GM19328 (cell line): ENCODE measurements around the gene SLC25A21.
"Not testable (repeated sequence)": the region's sequence is repeated elsewhere in the genome, so short reads cannot be mapped to it uniquely, and the experiment has no call there.

Experiments used
- ATAC-seq: cut with Tn5 transposase; IDR thresholded peaks from one replicate; pipeline ENCODE4 v1.9.1; 2021; ENCODE audit warnings: mild to moderate bottlenecking, moderate library complexity; ENCODE audit not compliant: unreplicated experiment

Gene SLC25A21

DNA sequence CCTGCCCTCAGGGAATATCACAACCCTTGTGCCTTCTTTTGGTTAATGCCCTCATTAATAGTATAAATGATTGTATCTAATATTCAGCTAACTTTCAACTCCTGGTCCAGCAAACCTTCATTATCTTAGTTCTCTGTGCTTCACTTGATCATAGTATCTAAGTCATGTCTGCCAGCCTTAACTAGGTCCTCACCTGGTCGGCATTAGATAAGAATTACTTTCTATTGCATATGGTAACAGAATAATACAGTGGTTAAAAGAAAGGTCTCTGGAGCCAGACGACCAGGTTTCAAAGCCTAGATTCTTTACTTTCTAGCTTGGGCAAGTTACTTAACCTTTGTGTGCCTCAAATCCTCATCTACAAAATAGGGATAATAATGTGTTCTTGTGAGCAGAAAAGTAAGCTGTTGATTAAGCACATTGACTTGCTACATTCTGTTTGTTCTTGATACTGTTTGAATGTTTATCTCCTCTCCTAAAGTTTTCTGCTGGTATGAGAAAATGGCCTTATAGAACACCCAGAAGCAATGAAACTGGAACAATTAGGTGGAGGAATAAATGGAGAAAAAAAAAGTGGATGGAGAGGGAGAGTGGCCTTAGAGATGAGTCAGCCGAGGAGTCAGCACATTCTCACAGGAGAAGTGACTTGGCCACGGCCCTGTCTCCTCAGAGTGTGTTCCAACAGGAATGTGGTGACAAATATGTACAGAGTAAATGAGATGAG lies 176.1 kb downstream of the SLC25A21 start:
- ATAC-seq = no peak

DNA sequence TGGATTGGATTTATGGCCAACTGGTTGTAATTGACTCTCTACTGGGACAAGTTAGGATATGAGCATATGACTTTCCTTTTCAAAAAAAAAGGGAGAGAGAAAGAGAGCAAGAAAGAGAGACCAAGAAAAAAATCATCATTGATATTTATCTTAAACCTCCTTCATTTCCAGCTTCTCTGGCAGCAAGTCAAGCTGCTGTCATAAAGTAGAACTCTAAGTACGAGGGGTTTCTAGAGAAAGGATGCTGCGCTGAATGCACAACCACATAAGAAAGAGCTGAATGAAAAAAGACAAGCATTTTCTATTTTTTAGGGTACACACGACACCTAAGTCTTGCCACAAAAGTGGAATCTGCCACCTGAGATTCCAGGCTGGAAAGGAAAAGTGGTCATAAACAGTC lies 182.6 kb downstream of the SLC25A21 start:
- ATAC-seq = no peak

DNA sequence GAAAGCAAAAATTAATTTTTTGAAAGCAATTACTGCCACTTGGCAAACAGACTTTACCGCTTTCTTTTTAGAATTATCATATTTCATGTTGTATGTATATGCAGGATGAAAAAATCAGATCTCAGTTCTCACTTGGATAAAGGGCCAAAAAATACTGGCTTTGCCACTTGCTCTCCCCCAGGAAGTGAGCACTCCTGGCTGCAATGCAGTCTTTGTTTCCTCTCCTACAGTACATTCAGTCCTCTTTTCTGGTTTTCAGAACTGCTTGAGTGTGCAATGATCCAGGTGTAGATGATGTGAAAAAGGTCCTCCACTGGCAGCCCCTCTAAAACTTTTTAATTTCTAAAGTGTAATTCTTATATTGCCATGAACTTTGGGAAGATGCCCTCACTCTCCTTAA lies 183.4 kb downstream of the SLC25A21 start:
- no peak for ATAC-seq

DNA sequence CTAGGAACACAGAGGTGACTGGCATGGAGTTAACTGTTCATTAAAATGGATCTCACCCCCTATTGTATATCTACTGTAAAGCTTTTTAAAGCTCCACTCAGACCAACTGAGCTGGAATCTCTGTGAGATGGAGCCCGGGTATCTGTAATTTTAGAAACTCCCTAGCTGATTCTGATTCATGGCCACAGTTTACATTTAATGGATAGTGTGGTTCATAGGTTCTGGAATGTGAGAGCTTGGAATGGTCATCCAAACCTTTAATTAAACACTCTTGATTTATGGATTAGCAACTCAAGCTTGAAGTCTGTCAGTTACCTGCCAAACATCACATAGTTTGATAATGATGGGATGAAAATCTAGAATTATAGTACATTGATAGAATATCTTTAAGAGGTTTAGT lies 183.8 kb downstream of the SLC25A21 start:
- no peak for ATAC-seq

DNA sequence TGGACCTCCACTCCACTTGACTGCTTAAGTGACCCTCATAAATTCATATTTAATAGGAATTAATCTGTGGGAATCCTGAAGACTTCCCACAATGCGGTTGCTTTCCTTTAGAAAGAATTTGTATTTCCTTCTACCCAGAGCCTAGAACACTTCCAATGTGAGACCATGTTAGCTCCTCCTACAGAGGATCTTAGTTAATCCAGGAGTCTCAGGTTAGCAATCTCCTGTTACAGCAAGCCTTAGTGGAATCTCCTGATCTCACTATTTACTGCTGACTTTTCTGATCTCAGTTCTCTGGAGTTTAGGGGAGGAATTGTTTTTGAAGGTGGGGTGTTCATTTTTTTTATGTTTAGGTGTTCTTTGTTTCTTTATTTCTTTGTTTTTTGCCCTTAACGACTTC lies 186.0 kb downstream of the SLC25A21 start:
- no peak for ATAC-seq

DNA sequence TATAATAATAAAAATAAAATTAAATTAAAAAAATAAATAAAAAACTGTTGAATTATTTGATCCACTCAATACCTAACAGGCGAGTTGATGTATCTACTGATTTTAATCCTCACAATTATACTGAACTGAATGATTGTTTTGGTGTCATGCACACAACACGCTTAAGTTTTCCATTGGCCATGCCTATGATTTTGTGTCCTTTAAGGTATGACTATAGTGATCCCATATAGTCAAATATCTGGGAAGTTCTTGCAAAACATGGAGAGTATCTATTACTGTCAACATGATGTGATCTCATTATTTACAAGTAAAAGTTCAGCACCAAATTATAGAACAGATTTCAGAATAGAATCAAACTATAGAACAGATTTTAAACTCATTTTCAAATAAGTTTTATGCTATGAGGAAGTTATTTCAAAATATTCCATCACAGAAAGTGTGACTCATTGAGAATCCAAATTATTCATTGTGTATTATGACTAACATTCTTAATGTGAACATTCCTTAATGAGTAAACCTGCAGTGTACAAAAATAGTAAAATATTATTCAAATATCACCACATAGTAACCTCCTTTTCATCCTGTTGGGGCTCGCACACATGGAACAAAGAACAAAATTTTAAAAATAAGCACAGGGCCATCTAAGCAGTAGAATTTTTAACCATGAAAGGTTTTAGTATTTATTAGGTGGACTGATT lies 190.4 kb downstream of the SLC25A21 start:
- no peak for ATAC-seq

DNA sequence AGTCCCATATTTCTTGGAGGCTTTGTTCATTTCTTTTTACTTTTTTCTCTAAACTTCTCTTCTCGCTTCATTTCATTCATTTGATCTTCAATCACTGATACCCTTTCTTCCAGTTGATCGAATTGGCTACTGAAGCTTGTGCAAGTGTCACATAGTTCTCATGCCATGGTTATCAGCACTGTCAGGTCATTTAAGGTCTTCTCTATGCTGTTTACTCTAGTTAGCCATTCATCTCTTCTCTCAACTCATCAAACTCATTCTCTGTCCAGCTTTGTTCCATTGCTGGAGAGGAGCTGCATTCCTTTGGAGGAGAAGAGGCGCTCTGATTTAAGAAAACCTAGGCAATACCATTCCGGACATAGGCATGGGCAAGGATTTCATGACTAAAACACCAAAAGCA lies 192.0 kb downstream of the SLC25A21 start:
- not testable (repeated sequence) for ATAC-seq

DNA sequence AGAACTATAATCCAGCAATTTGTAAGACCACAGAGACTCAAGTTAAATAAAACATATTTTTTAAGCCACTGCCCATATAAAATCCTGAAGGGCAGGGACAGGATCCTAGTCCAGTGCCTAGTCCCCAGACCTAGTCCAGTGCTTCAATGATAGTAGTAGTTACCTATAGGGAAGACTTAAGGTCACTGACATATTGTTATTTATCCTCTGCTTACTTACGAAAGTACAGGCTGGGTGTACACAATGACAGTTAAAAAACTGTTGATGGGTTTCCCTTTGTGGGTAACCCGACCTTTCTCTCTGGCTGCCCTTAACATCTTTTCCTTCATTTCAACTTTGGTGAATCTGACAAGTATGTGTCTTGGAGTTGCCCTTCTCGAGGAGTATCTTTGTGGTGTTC lies 192.5 kb downstream of the SLC25A21 start:
- no peak for ATAC-seq

DNA sequence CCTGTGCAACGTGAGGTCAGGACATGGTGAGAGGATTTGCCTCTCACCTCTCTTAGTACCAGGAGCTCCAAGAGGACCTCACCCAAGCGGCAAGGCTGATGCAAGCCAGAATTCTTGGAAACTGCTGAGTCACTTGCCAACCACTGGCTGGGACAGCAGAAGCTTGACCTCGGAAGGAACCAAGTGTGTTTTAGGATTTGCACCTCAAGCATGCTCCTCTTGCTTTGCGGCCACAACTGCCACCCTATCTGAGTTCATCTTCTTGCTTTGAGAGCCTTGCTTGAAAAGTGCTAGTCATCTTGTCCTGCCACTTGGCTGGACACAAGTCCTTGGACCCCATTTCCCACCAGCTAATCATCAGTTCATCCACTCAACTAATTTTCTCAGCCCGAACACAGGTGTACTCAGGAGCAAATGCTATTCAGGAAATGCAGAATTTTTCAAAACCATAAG lies 195.8 kb downstream of the SLC25A21 start:
- no peak for ATAC-seq

DNA sequence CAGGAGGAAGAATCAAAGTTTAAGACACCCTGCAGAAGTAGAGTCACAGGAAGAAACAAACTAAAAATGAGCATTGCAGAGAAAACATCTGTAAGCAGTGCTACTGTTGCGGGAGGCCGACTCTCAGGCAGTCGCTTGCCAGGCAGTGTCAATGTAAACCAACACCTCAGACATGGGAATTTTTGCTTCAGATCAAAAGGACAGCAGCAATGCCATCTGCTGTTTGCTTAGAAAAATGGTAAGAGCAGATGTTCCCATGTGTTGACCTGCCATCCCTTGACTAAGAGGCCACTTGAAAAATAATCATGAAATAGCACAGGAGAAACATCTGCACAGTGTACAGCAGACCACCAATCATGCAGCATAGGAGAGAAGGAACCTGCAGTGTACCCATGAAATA lies 196.6 kb downstream of the SLC25A21 start:
- no peak for ATAC-seq

DNA sequence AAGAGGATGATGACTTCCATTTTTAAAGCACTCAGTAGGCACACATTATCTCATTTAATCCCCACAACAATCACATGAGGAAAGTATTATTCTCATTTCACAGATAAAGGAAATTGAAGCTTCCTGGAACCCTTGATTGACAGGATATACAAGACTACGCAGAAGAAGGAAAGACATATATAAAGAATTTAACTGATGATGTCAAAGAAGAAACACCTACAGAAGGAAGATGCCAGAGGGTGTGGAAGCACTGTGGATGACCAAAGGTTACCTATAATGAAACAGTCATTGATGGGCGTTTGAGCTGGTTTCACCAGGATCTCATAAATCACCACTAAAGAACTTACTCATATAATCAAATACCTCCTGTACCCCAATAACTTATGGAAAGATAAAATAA lies 197.4 kb downstream of the SLC25A21 start:
- ATAC-seq = no peak

DNA sequence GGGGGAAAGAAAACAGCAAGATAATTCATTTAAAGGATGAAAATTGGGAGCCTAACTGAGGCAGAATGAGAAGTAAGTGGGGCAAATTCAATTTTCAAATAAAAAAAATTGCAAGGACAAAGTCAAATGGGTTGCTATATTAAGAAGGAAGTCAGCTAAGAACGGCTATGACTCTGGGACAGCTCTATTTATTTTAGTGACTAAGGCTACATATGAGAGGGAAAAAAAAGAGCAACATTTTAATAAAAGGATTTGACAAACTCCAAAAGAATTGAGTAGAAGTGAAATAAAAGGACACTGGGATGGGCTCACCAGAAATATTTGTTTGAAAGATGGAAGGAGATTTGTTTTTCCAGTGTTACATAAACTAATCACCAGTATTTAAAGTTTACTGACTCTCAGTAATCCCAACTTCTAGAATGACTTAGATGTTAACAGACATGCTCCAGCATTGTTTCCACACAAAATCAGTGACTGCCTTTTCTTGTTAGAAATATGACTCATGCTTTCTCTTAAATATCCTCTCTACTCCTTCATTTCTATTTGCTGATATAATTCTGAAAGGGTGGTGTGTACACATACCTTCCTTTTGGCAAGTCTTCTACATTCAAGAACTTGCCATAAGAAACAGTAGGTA lies 198.5 kb downstream of the SLC25A21 start:
- ATAC-seq = no peak

DNA sequence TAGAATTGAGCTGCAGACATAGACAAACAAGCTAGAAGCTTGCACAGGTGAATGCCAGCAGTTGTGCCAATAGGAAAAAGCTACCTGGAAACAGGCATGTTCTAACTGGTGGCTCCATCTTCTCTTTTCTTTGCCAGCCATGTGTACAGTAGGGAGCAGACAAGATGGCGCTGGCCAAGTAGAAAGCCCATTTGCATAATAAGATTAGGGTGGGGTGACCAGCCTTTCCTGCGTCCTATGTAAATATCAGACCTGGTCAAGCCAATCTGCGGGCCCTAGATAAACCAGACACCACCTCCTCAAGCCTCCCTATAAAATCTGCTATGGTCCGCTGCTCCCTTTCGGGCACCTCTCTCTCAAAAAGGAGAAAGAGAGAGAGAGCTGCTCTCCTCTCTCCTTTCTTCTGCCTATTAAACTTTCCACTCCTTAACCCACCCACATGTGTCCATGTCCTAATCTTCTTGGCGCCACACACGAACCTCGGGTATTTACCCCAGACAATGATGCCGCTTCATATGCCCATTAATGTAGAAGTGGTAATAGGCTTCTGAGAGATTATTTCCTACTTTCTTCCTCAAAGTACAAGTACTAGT lies 201.0 kb downstream of the SLC25A21 start:
- no peak for ATAC-seq

DNA sequence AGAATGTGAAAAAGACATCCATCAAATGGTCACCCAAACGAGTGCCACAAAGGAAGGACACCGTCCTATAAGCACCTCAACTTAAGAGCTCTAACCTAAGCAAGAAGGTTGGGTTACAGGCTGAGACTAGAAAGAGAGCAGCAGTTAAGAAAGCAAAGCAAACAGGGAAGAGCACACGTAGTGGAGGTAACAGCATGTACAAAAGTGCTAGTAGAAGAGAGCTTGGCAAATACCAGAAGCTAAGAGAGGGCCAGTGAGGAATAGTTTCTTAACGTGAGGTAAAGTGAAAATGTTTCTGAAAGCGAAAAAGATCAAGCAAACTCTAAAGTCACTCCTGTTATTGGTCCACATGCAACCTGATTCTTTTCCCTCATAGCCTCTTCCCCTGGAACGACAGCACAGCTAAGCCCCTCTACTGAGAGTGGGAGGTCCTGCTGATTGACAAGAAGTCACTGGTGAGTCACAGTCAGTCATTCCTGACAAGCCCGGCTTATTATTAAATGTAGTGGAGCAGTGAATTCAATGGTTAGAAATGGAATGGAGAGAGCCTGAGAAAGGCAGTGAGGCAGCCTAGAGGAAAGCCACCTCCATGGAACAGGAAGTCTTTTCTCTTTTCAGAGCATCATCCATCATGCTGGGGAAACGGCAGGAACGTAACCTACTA lies 204.4 kb downstream of the SLC25A21 start:
- no peak for ATAC-seq

DNA sequence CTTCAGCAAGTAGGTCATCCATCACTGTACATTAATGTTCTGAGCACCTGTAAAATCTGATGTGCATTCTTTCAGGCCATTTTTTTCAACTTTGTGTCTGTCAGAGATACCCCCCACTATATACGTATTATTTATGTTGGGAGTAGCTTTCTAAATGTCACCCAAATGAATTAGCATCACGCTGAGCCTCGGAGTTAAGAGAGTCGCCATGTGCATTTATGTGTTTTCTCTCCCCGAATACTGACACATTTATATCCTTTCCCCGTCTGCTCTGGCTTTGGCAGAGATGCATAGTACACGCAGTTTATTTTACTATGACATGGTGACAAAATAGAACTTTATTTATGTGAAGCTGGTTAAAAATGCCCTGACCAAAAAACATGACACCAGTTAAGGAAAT lies 216.4 kb downstream of the SLC25A21 start:
- no peak for ATAC-seq

DNA sequence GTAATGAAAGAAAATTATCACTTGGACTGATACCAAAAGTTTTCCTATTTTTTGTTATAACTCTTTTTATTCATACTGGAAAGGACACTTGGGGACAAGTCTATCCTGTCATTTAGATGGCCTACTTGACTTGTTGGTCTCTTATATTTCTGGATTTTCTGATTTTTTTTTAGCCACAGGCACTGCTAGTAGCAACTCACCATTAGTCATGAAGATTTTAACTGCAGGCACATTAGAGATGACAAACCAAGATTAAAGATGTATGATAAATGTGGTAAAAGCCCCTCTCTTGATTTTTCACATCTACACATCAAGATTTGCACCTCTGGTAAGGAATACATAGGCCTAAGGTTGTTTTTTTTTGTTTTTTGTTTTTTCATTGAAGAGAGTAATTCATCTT lies 217.0 kb downstream of the SLC25A21 start:
- no peak for ATAC-seq

DNA sequence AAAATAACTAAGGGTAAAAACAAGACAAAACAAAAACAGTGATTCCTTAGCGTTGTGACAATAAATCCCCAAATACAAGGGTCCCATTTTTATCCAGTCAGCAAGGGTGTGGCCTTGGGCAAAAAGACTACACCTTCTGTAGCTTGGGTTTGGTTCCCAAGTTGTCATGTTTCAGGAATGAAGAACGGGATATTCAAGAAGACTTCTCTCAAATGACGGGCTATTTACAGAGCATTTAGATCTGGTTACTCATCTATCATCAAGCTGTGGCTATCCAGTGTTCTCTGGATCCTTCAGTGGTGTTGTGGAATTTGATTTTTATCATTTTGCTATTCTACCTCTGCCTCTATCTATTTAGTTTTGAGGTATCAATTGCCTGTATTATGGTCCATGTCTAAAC lies 219.7 kb downstream of the SLC25A21 start:
- ATAC-seq = no peak

DNA sequence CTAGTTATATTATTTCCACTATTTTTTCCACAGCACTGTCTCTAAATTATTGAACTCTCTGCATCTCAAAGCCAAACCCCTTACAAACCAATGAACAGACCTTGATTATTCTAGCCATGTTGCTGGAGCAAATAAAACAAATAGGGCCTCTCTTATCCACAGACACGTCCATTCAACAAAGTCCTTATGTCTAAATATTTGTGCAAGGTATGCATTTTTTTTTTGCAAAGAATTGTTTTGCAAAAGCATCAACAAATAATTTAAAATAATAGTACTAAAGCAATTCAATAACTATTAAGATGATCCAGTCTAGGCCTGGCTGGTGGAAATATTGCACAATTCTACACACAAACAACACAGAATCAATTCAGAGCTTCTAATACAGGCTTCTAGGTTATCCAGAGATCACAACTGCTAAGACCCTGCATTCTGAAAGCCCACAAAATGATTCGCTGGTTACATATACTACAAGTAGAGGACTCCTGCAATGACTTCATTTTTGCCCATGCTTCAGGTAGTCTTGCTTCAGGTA lies 221.0 kb downstream of the SLC25A21 start:
- ATAC-seq = no peak

DNA sequence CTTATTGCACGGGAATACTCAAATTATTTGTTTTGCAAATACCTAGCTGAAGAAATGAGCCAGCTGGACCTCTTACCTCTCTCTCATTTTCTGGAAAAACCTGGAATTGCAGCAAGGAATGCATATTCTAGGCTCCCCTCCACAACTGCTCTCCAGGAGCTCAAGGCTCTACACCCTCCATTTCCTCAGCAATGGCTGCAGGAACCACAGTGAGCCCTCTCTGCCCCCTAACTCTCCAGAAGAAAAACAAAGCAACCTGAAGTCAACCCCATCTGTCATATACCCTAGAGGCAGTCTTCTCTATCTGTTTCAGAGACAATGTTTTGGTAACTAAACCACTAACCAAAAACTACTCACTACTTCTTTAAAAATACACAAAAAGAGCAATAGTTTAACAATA lies 221.6 kb downstream of the SLC25A21 start:
- no peak for ATAC-seq

DNA sequence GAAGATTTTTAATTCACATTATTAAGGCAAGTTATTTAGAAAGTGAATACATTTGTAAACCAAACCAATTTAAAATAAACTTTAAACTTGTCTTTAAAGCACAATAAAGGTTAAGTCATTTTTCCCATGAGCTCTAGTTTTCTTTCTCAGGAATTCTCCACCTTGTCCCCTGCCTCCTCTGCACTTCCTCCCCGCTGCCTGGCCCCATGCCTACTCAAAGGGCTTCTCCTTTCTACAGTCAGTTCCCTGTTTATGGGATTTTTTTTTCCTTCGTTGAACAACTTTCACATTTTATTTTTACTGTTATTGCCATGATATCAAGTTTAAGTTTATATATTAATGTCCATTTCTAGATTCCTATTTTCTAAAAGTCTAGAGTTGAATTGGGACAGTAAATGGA lies 223.0 kb downstream of the SLC25A21 start:
- no peak for ATAC-seq
